Gastroesophageal sphincter (tissue), 3 donors: ENCODE results near the gene CLPTM1L.

ENCODE experiments used
- CTCF ChIP-seq, 4 experiments: fragments of 200-600 bp in 2 of 4; fragments of 450-650 bp in 2 of 4; sonication (generic) in 1 of 4; IDR thresholded peaks; one replicate each; pipeline ENCODE4 v1.5.1; 2017 to 2019; ENCODE audit warnings: antibody characterized with exemption in 4 of 4, mild to moderate bottlenecking in 2 of 4, moderate library complexity in 2 of 4
- EP300 ChIP-seq: sonication (generic); formaldehyde crosslinking; IDR thresholded peaks from one replicate; pipeline ENCODE4 v1.6.1; 2017; ENCODE audit warnings: antibody characterized with exemption, mild to moderate bottlenecking
- POLR2A ChIP-seq, 2 donors: fragments of 450-650 bp; IDR thresholded peaks; one replicate each; pipeline ENCODE4 v1.6.1; 2017; ENCODE audit warnings: antibody characterized with exemption in 2 of 2, mild to moderate bottlenecking in 2 of 2, moderate library complexity in 1 of 2
- POLR2AphosphoS5 ChIP-seq: sonication (generic); formaldehyde crosslinking; IDR thresholded peaks from one replicate; pipeline ENCODE4 v1.6.1; 2017; ENCODE audit warnings: antibody characterized with exemption

DNA sequence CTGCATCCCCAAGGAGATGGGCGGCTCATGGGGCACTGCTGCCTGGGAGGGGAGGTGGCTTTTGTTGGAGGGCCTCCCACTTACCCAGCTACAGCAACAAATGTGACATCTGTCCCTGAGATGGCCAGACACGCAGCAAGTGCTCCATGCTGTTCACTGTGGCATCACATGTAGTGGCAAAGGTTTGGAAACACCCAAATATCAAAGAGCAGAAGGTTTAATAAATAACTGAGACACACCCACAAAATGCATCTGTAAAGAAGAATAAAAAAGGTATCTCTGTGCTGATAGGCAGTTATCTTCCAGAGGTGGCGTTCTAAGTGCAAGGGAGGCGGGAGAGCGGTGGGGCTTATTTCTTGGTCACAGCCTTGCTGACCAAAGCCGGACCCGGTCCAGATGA, 23.3 kb upstream of the CLPTM1L start:
- TF ChIP-seq CTCF (IDR thresholded peaks at IDR 0.05) (no peak), EP300 (no peak), POLR2AphosphoS5 (no peak), POLR2A (IDR thresholded peaks at IDR 0.05) (no peak)
